Mesendoderm (in vitro differentiated cells): ENCODE measurements around the gene FOXJ3.

Experiments used
- DNase-seq: peaks from one replicate; pipeline ENCODE4 v3.0.0; 2013
- H2AK5ac ChIP-seq: 2 replicates; pipeline ENCODE4 v1.6.1; 2013; ENCODE audit warnings: low read length, inconsistent platforms
- H2BK120ac ChIP-seq: 2 replicates; pipeline ENCODE4 v1.6.1; 2013; ENCODE audit warnings: low read depth, mild to moderate bottlenecking, low read length, moderate library complexity, mixed read lengths
- H2BK15ac ChIP-seq: replicated peaks from 2 replicates; pipeline ENCODE4 v1.6.1; 2013; ENCODE audit warnings: low read depth, mild to moderate bottlenecking, moderate library complexity
- H2BK5ac ChIP-seq: 2 replicates; pipeline ENCODE4 v1.6.1; 2013; ENCODE audit warnings: low read length, inconsistent platforms
- H3K18ac ChIP-seq: 2 replicates; pipeline ENCODE4 v1.6.1; 2013; ENCODE audit warnings: mild to moderate bottlenecking, low read length, mixed read lengths
- H3K23ac ChIP-seq: one replicate; pipeline ENCODE4 v1.6.1; 2013; ENCODE audit warnings: low read length
- H3K27ac ChIP-seq: 2 replicates; pipeline ENCODE4 v1.5.1; 2013; ENCODE audit warnings: low read depth, mild to moderate bottlenecking, inconsistent platforms, low read length, moderate library complexity
- H3K27me3 ChIP-seq: 2 replicates; pipeline ENCODE4 v1.6.1; 2013; ENCODE audit warnings: low read length, control low read depth, mild to moderate bottlenecking, inconsistent platforms; ENCODE audit not compliant: insufficient read depth, poor library complexity
- H3K36me3 ChIP-seq: 2 replicates; pipeline ENCODE4 v1.6.1; 2013; ENCODE audit warnings: low read length, inconsistent platforms; ENCODE audit not compliant: control insufficient read depth, insufficient read depth
- H3K4ac ChIP-seq: one replicate; pipeline ENCODE4 v1.6.1; 2013; ENCODE audit warnings: low read depth, mild to moderate bottlenecking, low read length, moderate library complexity
- H3K4me1 ChIP-seq: 2 replicates; pipeline ENCODE4 v1.6.1; 2013; ENCODE audit warnings: low read depth, low read length, inconsistent platforms; ENCODE audit not compliant: control insufficient read depth
- H3K4me2 ChIP-seq: 2 replicates; pipeline ENCODE4 v1.6.1; 2013; ENCODE audit warnings: low read length
- H3K4me3 ChIP-seq: 2 replicates; pipeline ENCODE4 v1.5.1; 2013; ENCODE audit warnings: mild to moderate bottlenecking, low read length
- H3K56ac ChIP-seq: one replicate; pipeline ENCODE4 v1.6.1; 2013; ENCODE audit warnings: low read length
- H3K79me1 ChIP-seq: 2 replicates; pipeline ENCODE4 v1.6.1; 2013; ENCODE audit warnings: low read length, inconsistent platforms
- H3K79me2 ChIP-seq: 2 replicates; pipeline ENCODE4 v1.6.1; 2013; ENCODE audit warnings: mild to moderate bottlenecking, low read length; ENCODE audit not compliant: control insufficient read depth, insufficient read depth
- H3K9ac ChIP-seq: 2 replicates; pipeline ENCODE4 v1.6.1; 2013; ENCODE audit warnings: low read length, inconsistent platforms
- H4K5ac ChIP-seq: one replicate; pipeline ENCODE4 v1.6.1; 2013; ENCODE audit warnings: low read length
- H4K8ac ChIP-seq: one replicate; pipeline ENCODE4 v1.6.1; 2013; ENCODE audit warnings: low read depth, mild to moderate bottlenecking, control low read depth, low read length, moderate library complexity
- WGBS: extraction: QIAGEN DNeasy Blood & Tissue Kit; methylation state at CpG from one replicate; pipeline ENCODE4 v1.1.7; 2013; ENCODE audit warnings: low lambda C conversion rate, missing lambda C conversion rate; ENCODE audit not compliant: insufficient coverage; ENCODE audit errors: extremely low coverage; 5-methylcytosine and 5-hydroxymethylcytosine counted together

The FOXJ3 gene

DNA sequence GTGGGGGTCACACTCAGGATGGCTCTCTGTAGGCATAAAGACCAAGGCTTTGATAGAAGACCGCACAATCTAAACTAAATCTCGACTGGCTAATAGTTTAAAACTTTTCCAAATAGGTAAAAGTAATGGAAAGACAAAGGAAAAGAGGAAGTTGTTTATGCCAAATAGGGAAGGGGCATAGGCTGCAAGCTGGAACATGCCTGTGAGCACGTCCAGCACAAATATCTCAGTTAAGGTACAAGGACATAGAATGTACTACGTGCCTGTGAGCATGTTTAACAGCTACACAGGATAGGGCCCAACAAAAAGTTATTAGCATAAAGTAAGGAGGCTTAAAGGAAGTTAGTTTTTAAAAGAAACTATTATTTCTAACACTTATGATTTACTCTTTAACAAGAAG, 142.9 kb downstream of the FOXJ3 start:
- Histone ChIP-seq H3K23ac (no peak overlapping the region), H2BK5ac (no peak overlapping the region), H4K8ac (no peak overlapping the region), H3K79me1 (peaks cover 5% of the 10 kb centered on the region), H3K27me3 (no peaks in the 10 kb centered on the region), H2AK5ac (no peak overlapping the region), H2BK15ac (no peak overlapping the region), H2BK120ac (no peak overlapping the region), H3K9ac (no peak overlapping the region), H3K56ac (no peak overlapping the region), H3K36me3 (peaks cover 3% of the 10 kb centered on the region), H3K4me2 (no peak overlapping the region), H3K4me3 (no peak overlapping the region), H3K79me2 (no peaks in the 10 kb centered on the region), H4K5ac (no peak overlapping the region), H3K18ac (no peak overlapping the region), H3K27ac (no peak overlapping the region), H3K4me1 (no peaks in the 10 kb centered on the region), H3K4ac (no peak overlapping the region)
- no peak for DNase-seq
- WGBS, result no CpG with 5 or more reads among the region's 4 CpGs

GRCh38 chr1:42191319-42191718, 143.7 kb downstream of the FOXJ3 start:
- Histone ChIP-seq H3K56ac (no peak overlapping the region), H2BK5ac (no peak overlapping the region), H2BK15ac (no peak overlapping the region), H3K36me3 (peaks cover 3% of the 10 kb centered on the region), H2AK5ac (no peak overlapping the region), H3K9ac (no peak overlapping the region), H2BK120ac (no peak overlapping the region), H3K27ac (no peak overlapping the region), H3K27me3 (no peaks in the 10 kb centered on the region), H4K5ac (no peak overlapping the region), H3K4ac (no peak overlapping the region), H3K4me2 (no peak overlapping the region), H3K4me1 (no peaks in the 10 kb centered on the region), H3K79me1 (peaks cover 5% of the 10 kb centered on the region), H3K18ac (no peak overlapping the region), H3K79me2 (no peaks in the 10 kb centered on the region), H3K4me3 (no peak overlapping the region), H3K23ac (peak overlapping the region; percentile 16), H4K8ac (no peak overlapping the region)
- no peak for DNase-seq
- WGBS, result no CpG with 5 or more reads among the region's 8 CpGs

DNA sequence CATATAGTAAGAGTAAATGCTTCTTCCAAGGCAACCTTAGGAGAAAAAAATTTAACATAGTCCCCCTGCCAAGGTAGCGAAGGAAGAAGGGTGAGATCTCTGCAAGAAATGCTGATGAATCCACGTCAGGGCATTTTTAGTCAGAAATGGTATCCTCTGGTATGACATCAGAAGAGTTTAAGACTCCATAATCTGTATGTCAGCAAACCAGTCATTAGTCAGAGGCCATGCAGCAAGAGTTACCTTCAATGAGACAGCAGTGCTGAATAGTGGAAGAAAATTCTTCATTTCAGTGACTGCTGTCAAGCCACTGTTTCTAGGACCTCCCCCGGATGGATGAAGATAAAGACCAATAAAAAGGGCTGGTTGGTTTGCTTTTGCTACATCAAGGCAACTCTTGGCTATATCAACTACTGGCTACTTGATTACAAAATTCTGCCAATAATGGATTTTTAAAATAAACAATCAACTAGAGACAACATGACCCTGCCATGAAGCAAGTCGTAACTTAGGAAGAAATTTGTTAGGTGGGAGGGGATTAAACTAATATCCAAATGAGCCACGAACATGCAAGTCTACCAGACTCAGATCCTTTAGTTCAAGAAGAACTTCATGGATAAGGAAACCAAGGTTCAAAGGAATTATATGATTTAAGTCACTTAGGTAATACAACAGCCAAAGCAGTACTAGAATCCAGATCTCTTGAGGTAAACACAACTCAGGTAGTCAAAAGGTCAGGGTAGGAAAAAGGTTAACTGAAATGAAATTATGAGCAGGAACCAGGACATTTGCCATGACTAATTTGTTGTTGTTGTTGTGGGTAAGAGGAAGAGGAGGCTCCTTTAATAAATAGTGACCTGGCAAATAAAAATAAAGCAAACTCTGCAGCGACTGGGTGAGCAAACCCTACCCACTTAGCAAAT, 144.8 kb downstream of the FOXJ3 start:
- no peak overlapping the region for H3K4me2 ChIP-seq

DNA sequence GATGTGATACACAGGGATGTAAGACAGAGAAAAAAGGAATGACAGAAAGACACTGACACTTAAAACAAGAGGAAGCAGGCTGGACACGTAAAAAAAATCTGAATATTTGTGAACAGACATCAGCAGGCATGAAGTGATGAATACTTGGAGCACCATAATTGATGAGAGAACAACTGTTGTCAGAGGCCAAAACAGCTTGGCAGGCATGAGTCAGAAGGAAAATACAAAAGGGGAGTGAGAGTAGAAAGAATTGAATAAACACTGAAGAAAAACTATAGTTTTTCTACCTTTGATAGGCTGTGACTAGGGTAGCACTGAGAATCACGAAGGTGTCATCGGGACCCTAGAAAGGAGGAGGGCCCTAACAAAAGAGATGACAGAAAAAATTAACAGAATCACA, 148.9 kb downstream of the FOXJ3 start:
- Histone ChIP-seq H3K27ac (no peak overlapping the region), H3K79me1 (no peaks in the 10 kb centered on the region), H3K27me3 (no peaks in the 10 kb centered on the region), H3K36me3 (no peaks in the 10 kb centered on the region), H2BK15ac (no peak overlapping the region), H4K5ac (no peak overlapping the region), H4K8ac (no peak overlapping the region), H2BK5ac (no peak overlapping the region), H3K4me3 (no peak overlapping the region), H3K23ac (no peak overlapping the region), H3K4me2 (no peak overlapping the region), H3K56ac (no peak overlapping the region), H2BK120ac (no peak overlapping the region), H2AK5ac (no peak overlapping the region), H3K79me2 (no peaks in the 10 kb centered on the region), H3K9ac (no peak overlapping the region), H3K4me1 (no peaks in the 10 kb centered on the region), H3K4ac (no peak overlapping the region), H3K18ac (no peak overlapping the region)
- no CpG with 5 or more reads among the region's 3 CpGs for WGBS
- DNase-seq, result no peak

More for the DNA sequence above, 144.8 kb downstream of the FOXJ3 start:
- peaks cover 3% of the 10 kb centered on the region for H3K79me1 ChIP-seq
- DNase-seq, result no peak
- no peak overlapping the region for H2BK15ac ChIP-seq
- H2BK120ac ChIP-seq, result no peak overlapping the region
- no peak overlapping the region for H2BK5ac ChIP-seq
- no CpG with 5 or more reads among the region's 6 CpGs for WGBS
- H3K56ac ChIP-seq, result no peak overlapping the region
- no peak overlapping the region for H3K18ac ChIP-seq
- no peaks in the 10 kb centered on the region for H3K4me1 ChIP-seq
- H3K36me3 ChIP-seq, result peaks cover 3% of the 10 kb centered on the region
- no peak overlapping the region for H3K27ac ChIP-seq
- no peaks in the 10 kb centered on the region for H3K79me2 ChIP-seq
- no peak overlapping the region for H4K5ac ChIP-seq
- no peak overlapping the region for H3K9ac ChIP-seq
- no peaks in the 10 kb centered on the region for H3K27me3 ChIP-seq
- H2AK5ac ChIP-seq, result no peak overlapping the region
- no peak overlapping the region for H4K8ac ChIP-seq
- no peak overlapping the region for H3K4me3 ChIP-seq
- H3K23ac ChIP-seq, result no peak overlapping the region
- H3K4ac ChIP-seq, result no peak overlapping the region

DNA sequence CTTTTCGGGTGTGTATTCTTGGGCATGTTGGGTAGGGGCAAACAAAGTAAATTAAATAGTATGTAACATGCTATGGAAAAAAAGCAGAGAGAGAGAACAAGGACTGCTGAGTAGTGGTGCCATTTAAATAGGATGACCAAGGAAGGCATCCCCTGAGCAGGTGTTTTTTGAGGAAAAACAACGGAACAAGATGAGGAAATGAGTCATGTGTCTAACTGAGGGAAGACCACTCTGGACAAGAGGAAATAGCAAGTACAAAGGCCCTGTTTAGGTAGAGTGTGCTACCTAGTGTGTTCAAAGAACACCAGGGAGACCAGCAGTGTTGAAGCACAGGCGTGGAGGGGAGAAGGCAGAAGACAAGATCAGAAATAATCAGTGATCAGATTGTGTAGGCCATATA, 150.4 kb downstream of the FOXJ3 start:
- Histone ChIP-seq H3K4me1 (peaks cover 3% of the 10 kb centered on the region), H2BK15ac (no peak overlapping the region), H3K4ac (no peak overlapping the region), H3K79me1 (no peaks in the 10 kb centered on the region), H3K4me2 (no peak overlapping the region), H3K36me3 (peaks cover 2% of the 10 kb centered on the region), H3K23ac (no peak overlapping the region), H4K8ac (no peak overlapping the region), H3K27me3 (no peaks in the 10 kb centered on the region), H3K18ac (no peak overlapping the region), H2BK5ac (no peak overlapping the region), H3K4me3 (no peak overlapping the region), H3K9ac (no peak overlapping the region), H3K56ac (no peak overlapping the region), H3K27ac (no peak overlapping the region), H2BK120ac (no peak overlapping the region), H3K79me2 (no peaks in the 10 kb centered on the region), H4K5ac (no peak overlapping the region), H2AK5ac (no peak overlapping the region)
- WGBS, result no CpG with 5 or more reads among the region's 3 CpGs
- DNase-seq, result no peak

DNA sequence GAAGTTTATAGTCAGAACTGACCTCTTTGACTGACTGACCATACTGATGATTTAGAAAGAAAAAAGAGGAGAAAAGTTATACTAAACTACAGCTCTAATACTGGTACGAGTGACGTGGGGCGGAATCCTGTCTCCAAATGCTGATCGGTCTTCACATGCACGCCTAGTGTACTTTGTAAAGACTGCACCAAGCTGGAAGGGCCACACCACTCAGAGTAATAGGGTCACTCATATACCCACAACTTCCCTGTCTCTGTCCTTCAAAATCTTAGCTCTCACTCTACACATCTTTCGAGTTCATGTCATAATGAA, 151.1 kb downstream of the FOXJ3 start:
- Histone ChIP-seq H3K79me2 (no peaks in the 10 kb centered on the region), H4K8ac (no peak overlapping the region), H3K18ac (no peak overlapping the region), H3K4ac (no peak overlapping the region), H3K9ac (no peak overlapping the region), H3K56ac (no peak overlapping the region), H2BK120ac (no peak overlapping the region), H2BK5ac (no peak overlapping the region), H3K79me1 (no peaks in the 10 kb centered on the region), H3K23ac (no peak overlapping the region), H3K36me3 (peaks cover 2% of the 10 kb centered on the region), H3K4me2 (no peak overlapping the region), H3K4me3 (no peak overlapping the region), H3K27me3 (no peaks in the 10 kb centered on the region), H3K4me1 (peaks cover 3% of the 10 kb centered on the region), H2BK15ac (no peak overlapping the region), H3K27ac (no peak overlapping the region), H2AK5ac (no peak overlapping the region), H4K5ac (no peak overlapping the region)
- no peak for DNase-seq
- no CpG with 5 or more reads among the region's 6 CpGs for WGBS
